NCI-H187 (cell line): ENCODE results near the gene XXYLT1.

Experiments
- DNase-seq, 2 experiments: peaks; one replicate each; lab custom pipeline; 2025; lab: John Stamatoyannopoulos, UW

Gene XXYLT1

GRCh38 chr3:195077611-195078540 is 193.1 kb downstream of the XXYLT1 start:
- DNase-seq, result no peak

GRCh38 chr3:195076981-195077610 is 193.9 kb downstream of the XXYLT1 start:
- no peak for DNase-seq

- DNase-seq, result no peak
Observed at GRCh38 chr3:195075941-195076875, 194.8 kb downstream of the XXYLT1 start.

- DNase-seq, result no peak
Observed at GRCh38 chr3:195075199-195075940, 195.6 kb downstream of the XXYLT1 start.

- no peak for DNase-seq
Observed at GRCh38 chr3:195073866-195074860, 196.8 kb downstream of the XXYLT1 start.

GRCh38 chr3:195072916-195073564 is 197.9 kb downstream of the XXYLT1 start:
- DNase-seq, result no peak

- DNase-seq, result no peak
Observed at GRCh38 chr3:195071916-195072820, 198.8 kb downstream of the XXYLT1 start.

- no peak for DNase-seq
Observed at GRCh38 chr3:195071011-195071728, 199.8 kb downstream of the XXYLT1 start.

GRCh38 chr3:195070336-195070735 is 200.6 kb downstream of the XXYLT1 start:
- no peak for DNase-seq

- DNase-seq, result no peak
Observed at GRCh38 chr3:195069501-195070251, 201.3 kb downstream of the XXYLT1 start.

- no peak for DNase-seq
Observed at GRCh38 chr3:195068084-195069080, 202.6 kb downstream of the XXYLT1 start.

GRCh38 chr3:195066441-195066841 is 204.5 kb downstream of the XXYLT1 start:
- no peak for DNase-seq

- no peak for DNase-seq
Observed at GRCh38 chr3:195065864-195066185, 205.1 kb downstream of the XXYLT1 start.

- no peak for DNase-seq
Observed at GRCh38 chr3:195065142-195065863, 205.7 kb downstream of the XXYLT1 start.

- DNase-seq, result no peak
Observed at GRCh38 chr3:195064300-195064931, 206.5 kb downstream of the XXYLT1 start.
